HG03575 (cell line): Measurements from ENCODE around the gene GALK1.

Experiments
- ATAC-seq: cut with Tn5 transposase; IDR thresholded peaks from one replicate; pipeline ENCODE4 v1.9.1; 2021; ENCODE audit not compliant: unreplicated experiment, insufficient number of reproducible peaks, low FRiP score; ENCODE audit errors: extremely low read depth

GALK1 gene

GRCh38 chr17:75753514-75754377, 11.2 kb downstream of the GALK1 start:
- no peak for ATAC-seq

GRCh38 chr17:75752802-75753513, 12.0 kb downstream of the GALK1 start:
- no peak for ATAC-seq

GRCh38 chr17:75752405-75752709, 12.6 kb downstream of the GALK1 start:
- no peak for ATAC-seq

GRCh38 chr17:75751676-75752404, 13.2 kb downstream of the GALK1 start:
- ATAC-seq = no peak

GRCh38 chr17:75750661-75751423, 14.2 kb downstream of the GALK1 start:
- no peak for ATAC-seq

- no peak for ATAC-seq
These were observed 15.2 kb downstream of the GALK1 start for GRCh38 chr17:75749545-75750389.

- ATAC-seq = no peak
These were observed 16.3 kb downstream of the GALK1 start for GRCh38 chr17:75748706-75749105.

- ATAC-seq = no peak
These were observed 21.3 kb downstream of the GALK1 start for GRCh38 chr17:75743625-75744206.

- no peak for ATAC-seq
These were observed 22.7 kb downstream of the GALK1 start for GRCh38 chr17:75742337-75742736.

GRCh38 chr17:75740631-75741077, 24.3 kb downstream of the GALK1 start:
- ATAC-seq = no peak

GRCh38 chr17:75740215-75740614, 24.8 kb downstream of the GALK1 start:
- ATAC-seq = no peak

GRCh38 chr17:75739801-75740200, 25.2 kb downstream of the GALK1 start:
- ATAC-seq = no peak

- no peak for ATAC-seq
These were observed 25.8 kb downstream of the GALK1 start for GRCh38 chr17:75739174-75739573.

GRCh38 chr17:75738218-75738802, 26.7 kb downstream of the GALK1 start:
- no peak for ATAC-seq

- no peak for ATAC-seq
These were observed 27.6 kb downstream of the GALK1 start for GRCh38 chr17:75737133-75737962.

GRCh38 chr17:75736173-75736835, 28.7 kb downstream of the GALK1 start:
- no peak for ATAC-seq
